Cardiac fibroblast (primary cell): Measurements from ENCODE around the gene PLET1.

Experiments
- DNase-seq, 2 donors: peaks; one replicate each; pipeline versions ENCODE4 v3.0.0 to v3.0.0-alpha.2; 2010; ENCODE audit warnings: low read depth in 2 of 2
- H3K4me3 ChIP-seq, 2 donors: replicated peaks in 1 of 2; 1 replicate in 1 of 2; 2 replicates in 1 of 2; pipeline ENCODE4 v1.5.1; 2011; ENCODE audit warnings: low read depth in 2 of 2, low read length in 2 of 2, mild to moderate bottlenecking in 2 of 2, moderate library complexity in 1 of 2
- TF ChIP-seq, protein P1 (sequence below): IDR thresholded peaks from one replicate; pipeline ENCODE4 v1.5.1; 2011; ENCODE audit warnings: low read depth, mild to moderate bottlenecking, low read length, inconsistent platforms

The PLET1 gene, protein sequence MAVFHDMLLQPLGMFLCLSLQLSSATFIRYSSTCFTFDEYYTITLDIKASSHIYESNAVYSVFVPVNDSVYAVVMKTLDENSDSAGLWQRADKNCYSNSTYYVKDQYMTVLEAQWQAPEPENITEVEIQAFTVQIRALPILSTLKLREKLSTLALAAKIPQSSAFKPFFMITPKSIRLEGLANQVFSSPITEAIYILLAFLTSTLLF

DNA sequence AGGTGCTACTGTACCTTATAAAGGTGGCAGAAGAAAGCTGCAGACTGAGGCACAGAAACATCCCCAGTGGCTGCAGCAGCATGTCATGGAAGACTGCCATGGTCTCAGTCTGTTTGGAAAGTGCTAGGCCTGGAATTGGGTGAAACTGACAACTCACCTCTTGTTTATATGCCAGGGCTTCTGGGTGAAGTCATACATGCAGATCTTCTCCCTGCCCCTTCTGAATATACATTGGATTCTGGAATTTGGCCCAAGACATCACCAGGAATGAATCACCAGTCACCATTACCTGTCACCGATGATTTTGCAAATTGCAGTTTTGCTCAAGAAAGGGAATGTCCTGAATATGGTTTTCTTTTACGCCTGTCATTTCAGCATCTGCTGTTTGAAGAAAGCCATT, at the start of gene PLET1:
PLET1 (minus strand) TSS at position 371 of the 400 bp plus-strand sequence; CDS start at position 100, 271 bp downstream.
- DNase-seq: no peak
- TF ChIP-seq, protein P1, sequence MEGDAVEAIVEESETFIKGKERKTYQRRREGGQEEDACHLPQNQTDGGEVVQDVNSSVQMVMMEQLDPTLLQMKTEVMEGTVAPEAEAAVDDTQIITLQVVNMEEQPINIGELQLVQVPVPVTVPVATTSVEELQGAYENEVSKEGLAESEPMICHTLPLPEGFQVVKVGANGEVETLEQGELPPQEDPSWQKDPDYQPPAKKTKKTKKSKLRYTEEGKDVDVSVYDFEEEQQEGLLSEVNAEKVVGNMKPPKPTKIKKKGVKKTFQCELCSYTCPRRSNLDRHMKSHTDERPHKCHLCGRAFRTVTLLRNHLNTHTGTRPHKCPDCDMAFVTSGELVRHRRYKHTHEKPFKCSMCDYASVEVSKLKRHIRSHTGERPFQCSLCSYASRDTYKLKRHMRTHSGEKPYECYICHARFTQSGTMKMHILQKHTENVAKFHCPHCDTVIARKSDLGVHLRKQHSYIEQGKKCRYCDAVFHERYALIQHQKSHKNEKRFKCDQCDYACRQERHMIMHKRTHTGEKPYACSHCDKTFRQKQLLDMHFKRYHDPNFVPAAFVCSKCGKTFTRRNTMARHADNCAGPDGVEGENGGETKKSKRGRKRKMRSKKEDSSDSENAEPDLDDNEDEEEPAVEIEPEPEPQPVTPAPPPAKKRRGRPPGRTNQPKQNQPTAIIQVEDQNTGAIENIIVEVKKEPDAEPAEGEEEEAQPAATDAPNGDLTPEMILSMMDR: no peak
- no peak within 1 kb of the TSS for H3K4me3 ChIP-seq

DNA sequence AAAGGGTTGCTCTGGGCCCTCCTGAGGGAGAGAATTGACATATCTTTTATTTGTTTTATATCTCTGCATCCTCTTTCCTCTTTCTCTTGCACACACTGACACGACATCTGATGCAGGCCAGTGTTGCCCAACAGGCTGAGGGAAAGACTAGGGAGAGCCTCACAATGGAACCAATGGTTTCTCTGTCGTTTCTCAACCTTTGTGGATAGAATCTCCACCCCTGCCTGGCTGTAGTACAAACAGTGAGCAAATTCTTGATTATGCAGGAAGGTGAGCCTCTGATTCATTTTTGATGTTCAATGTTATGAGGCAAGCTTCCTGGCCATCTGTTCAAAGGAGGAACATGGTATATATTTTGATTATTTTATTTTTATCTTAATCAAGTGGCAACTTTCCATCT, 49.8 kb upstream of the PLET1 start:
- TF ChIP-seq, protein P1: no peak
- peak; percentile 50 to 89 for DNase-seq
- H3K4me3 ChIP-seq: no peak overlapping the region

DNA sequence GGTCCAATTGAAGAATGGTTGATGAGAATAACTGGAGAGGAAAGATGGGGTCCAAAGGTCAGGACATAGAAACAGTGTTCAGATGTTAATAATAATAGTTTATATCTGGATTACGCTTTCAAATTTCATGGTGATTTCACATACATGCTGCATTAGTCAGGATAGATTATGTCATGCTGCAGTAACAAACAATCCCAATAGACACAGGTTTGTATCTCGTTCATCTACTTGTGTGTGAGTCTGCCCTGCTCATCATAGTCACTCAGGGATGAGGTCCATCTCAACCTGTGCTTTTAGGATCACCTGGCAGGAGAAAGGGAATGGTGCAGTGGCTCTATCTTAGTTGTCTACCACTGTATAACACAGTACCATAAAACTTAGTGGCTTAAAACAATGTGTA, 48.0 kb upstream of the PLET1 start:
- DNase-seq: no peak
- TF ChIP-seq, protein P1: no peak
- no peak overlapping the region for H3K4me3 ChIP-seq

DNA sequence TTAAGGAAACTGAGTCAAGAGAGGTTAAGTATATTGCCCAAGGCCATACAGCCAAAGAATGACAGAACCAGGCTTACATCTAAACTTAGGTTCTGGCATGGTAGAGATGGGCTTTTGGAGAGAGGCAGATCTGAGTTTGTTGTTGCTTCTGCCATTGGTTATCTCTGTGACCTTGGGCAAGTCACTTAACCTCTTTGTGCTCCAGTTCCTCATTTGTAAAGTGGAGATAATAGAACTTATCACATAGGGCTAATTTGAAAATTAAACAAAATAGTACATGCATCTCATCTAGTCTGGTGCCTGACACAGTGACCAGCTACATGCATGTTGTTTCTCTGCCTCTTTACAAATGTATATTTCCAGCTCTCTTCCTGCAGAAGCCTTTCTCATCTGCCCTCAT, 47.0 kb upstream of the PLET1 start:
- TF ChIP-seq, protein P1: no peak
- DNase-seq: no peak
- no peak overlapping the region for H3K4me3 ChIP-seq

DNA sequence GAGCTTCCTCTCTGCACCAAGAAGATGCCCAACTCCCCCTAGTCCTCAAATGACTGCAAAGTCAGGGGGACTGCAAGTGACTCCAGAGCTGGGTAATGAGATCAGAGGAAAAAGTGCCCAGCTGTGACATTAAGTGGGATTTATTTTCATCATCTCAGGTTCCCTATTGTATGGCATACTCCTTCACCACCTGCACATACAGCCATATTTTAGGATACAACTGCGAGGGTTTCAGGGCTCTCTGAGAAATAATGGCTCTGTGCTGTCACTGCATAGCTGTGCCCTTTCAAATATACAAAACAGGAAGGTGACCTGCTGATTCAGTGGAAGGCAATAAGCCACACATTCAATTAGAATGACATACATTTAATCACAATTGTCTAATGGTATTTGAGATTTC, 45.6 kb upstream of the PLET1 start:
- no peak for DNase-seq
- TF ChIP-seq, protein P1: no peak
- no peak overlapping the region for H3K4me3 ChIP-seq

DNA sequence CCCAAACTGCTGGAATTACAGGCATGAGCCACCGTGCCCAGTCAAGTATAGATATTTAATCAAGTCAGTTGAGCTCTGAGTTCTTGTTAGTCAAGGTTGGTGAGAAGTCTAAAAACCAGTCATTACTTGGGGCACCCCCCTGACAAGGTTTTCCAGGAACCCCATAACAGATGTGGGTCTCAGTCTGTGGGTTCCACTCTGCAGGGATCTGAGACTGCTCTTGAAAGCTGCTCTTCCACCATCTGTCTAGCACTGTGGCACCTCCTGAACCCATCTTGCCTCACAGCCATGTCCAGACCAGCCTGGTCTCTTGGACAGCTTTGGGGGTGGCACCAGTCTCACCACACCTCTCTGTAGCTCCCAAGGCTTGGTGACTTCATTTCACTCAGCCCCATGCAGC, 44.3 kb upstream of the PLET1 start:
- H3K4me3 ChIP-seq: no peak overlapping the region
- no peak for DNase-seq
- TF ChIP-seq, protein P1: no peak

DNA sequence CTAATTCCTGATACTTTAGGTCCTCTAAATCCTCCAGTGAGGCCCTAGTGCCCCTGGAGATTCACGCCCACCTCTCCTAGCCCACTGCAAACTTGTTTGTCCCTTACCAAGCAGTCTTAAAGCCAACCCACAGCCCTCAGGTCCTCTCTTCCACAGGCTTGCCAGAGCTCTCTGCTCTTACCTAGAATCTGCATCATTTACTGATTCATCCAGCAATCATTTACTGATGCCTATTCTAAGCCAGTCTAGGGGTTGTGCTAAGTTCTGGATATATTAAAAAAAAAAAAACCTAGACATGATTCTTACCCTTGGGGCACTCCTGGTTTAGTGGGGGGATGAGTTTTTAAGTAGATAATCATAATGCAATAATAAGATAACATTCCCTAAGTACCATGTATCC, 43.0 kb upstream of the PLET1 start:
- DNase-seq: no peak
- H3K4me3 ChIP-seq: no peak overlapping the region
- TF ChIP-seq, protein P1: no peak
